Panc1 (cell line): ENCODE measurements around the gene PLIN4. TPM values are rescaled to one million over a fixed set of nuclear protein-coding genes. Genes with fewer than 3 reads are reported as not detected.
A peak's percentile ranks its signal among the peaks of the same experiment; 100 is the strongest.

ENCODE experiments used
- ATAC-seq: fragments of 200-7000 bp; cut with Tn5 transposase; 2 replicates; pipeline ENCODE4 v1.9.1; 2020; ENCODE audit warnings: mild to moderate bottlenecking, moderate library complexity
- BruUV-seq: library from RNA; stranded (reverse); fragments of 400-500 nt; replicated peaks from 2 replicates; lab custom pipeline; 2021; lab: Mats Ljungman, UMichigan
- CTCF ChIA-PET: fragments of 300-600 bp; sonication (Branson Sonifier 250); formaldehyde crosslinking; loops from one replicate; lab custom pipeline; 2022; ENCODE audit warnings: antibody characterized with exemption; lab: Charles Lee
- POLR2A ChIA-PET: fragments of 300-600 bp; sonication (Branson Sonifier 250); formaldehyde crosslinking; loops from one replicate; lab custom pipeline; 2022; ENCODE audit warnings: antibody characterized with exemption; lab: Charles Lee
- DNase-seq: peaks from one replicate; pipeline ENCODE4 v3.0.0-alpha.2; 2010; ENCODE audit warnings: low read depth, low spot score
- H3K27ac ChIP-seq: 2 replicates; pipeline ENCODE4 v1.5.1; 2011; ENCODE audit warnings: mild to moderate bottlenecking, low read length, inconsistent platforms
- H3K27me3 ChIP-seq: fragments of 200-500 bp; sonication (Bioruptor generic); 2 replicates; pipeline ENCODE4 v1.6.0; 2014; ENCODE audit warnings: low read length, inconsistent platforms; ENCODE audit not compliant: control insufficient read depth, insufficient read depth
- H3K36me3 ChIP-seq: fragments of 200-500 bp; sonication (Bioruptor generic); 2 replicates; pipeline ENCODE4 v1.5.1; 2014; ENCODE audit warnings: inconsistent platforms, mild to moderate bottlenecking, low read length, moderate library complexity; ENCODE audit not compliant: control insufficient read depth, insufficient read depth
- H3K4me1 ChIP-seq: 2 replicates; pipeline ENCODE4 v1.5.1; 2011; ENCODE audit warnings: inconsistent platforms, mild to moderate bottlenecking, low read length, moderate library complexity; ENCODE audit not compliant: control insufficient read depth, insufficient read depth
- H3K4me3 ChIP-seq, 2 experiments: 2 replicates each; pipeline ENCODE4 v1.5.1; 2011 to 2012; ENCODE audit warnings: low read depth in 2 of 2, low read length in 2 of 2, mild to moderate bottlenecking in 2 of 2, inconsistent platforms in 1 of 2, moderate library complexity in 1 of 2
- H3K9me3 ChIP-seq: fragments of 200-500 bp; sonication (Bioruptor generic); 2 replicates; pipeline ENCODE4 v1.5.1; 2014; ENCODE audit warnings: low read depth, mild to moderate bottlenecking, inconsistent platforms, low read length, moderate library complexity; ENCODE audit not compliant: control insufficient read depth, insufficient read depth
- POLR2AphosphoS5 ChIP-seq: IDR thresholded peaks from 2 replicates; pipeline ENCODE4 v1.6.1; 2012; ENCODE audit warnings: mild to moderate bottlenecking, low read depth, low read length, moderate library complexity
- SIN3A ChIP-seq: IDR thresholded peaks from 2 replicates; pipeline ENCODE4 v1.6.1; 2012; ENCODE audit warnings: low read depth, mild to moderate bottlenecking, low read length, moderate library complexity, borderline replicate concordance; ENCODE audit not compliant: insufficient read depth
- TCF7L2 ChIP-seq: IDR thresholded peaks from 2 replicates; pipeline ENCODE4 v1.6.1; 2011; ENCODE audit warnings: mild to moderate bottlenecking, low read depth, low read length, inconsistent platforms
- in situ Hi-C: cut with HindIII; loops from 2 replicates; pipeline ENCODE4 v1.10.0; 2016; ENCODE audit warnings: low sequenced_read_pairs, low pct_unique_long_range_greater_than_20kb
- intact Hi-C: fragments of 100-400 bp; cut with micrococcal nuclease; formaldehyde crosslinking; loops from one replicate; pipeline ENCODE4 v1.10.0; 2022; ENCODE audit not compliant: unreplicated experiment
- total RNA-seq: library from RNA; stranded (reverse); gene quantifications from one replicate; pipeline ENCODE4 v1.2.1, GENCODE V29; 2021; ENCODE audit not compliant: unreplicated experiment
- TF ChIP-seq, protein P1 (sequence below): fragments of 450-650 bp; IDR thresholded peaks from 2 replicates; pipeline ENCODE4 v1.5.1; 2017; ENCODE audit warnings: mild to moderate bottlenecking
- TF ChIP-seq, protein P2 (sequence below), 2 experiments: IDR thresholded peaks; 2 replicates each; pipeline ENCODE4 v1.6.1; 2011 to 2012; ENCODE audit warnings: low read depth in 2 of 2, control low read depth in 1 of 2, low read length in 1 of 2, mild to moderate bottlenecking in 1 of 2, moderate library complexity in 1 of 2; ENCODE audit not compliant: insufficient read depth in 1 of 2

The PLIN4 gene
- total RNA-seq, 1 experiment from 2014 or later, result 10.2 TPM

DNA sequence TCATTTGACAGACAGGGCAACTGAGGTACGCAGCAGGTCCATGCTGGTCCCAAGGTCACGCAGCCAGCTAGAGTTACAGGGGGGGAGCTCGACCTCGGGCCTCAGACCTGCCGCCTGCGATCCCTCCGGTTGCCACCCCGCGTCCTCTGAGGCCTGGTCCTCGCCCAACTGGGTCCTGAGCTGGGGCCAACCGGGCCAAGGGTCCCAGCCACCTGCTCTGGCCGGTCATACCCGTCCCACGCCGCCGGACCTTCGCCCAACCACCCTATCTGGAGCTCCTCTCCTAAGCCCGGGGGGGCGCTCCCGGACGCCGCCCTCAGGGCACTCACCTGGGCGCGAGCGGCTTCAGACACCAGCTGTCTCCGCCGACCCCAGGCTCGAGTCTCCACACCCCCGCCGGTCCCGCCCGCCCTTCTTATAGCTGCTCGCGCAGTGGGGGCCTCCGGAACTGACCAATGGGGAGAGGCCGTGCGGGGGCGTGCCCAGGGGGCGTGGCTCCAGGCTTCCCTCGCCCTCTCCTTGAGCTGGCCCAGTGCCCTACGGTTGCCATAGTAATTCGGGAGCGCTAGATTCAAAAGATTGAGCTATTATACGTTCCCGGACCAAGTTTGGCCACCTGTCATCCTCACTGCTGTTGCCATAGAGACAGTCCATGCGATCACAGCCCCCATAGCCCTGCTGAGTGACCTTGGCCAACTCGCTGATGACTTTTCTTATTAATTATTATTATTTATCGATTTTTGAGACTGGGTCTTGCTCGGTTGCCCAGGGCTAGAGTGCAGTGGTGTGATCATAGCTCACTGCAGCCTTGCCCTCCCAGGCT, 16.8 kb upstream of the PLIN4 start, which contains the start of gene PLIN5:
Gene PLIN5, minus strand, starts transcription at position 389 of the 823 bp plus-strand sequence. CDS start 1,150 bp downstream, outside the sequence.
- peaks cover 5% of the 10 kb centered on the region; the same call in 1 of the 2 replicates for H3K4me1 ChIP-seq
- no peaks in the 10 kb centered on the region for H3K27me3 ChIP-seq
- H3K36me3 ChIP-seq, result no peaks in the 10 kb centered on the region
- ChIA-PET POLR2A (no interaction called here), CTCF (interaction anchor here (0.5 to 2.2 kb wide), 6 partner anchors 9 to 35 kb away, joined by 4 to 11 read pairs (median 6); no protein-coding TSS in a partner anchor)
- DNase-seq (no peak), ATAC-seq (peak; percentile 83)
- TF ChIP-seq TCF7L2, result no peak
- TF ChIP-seq, protein P1, sequence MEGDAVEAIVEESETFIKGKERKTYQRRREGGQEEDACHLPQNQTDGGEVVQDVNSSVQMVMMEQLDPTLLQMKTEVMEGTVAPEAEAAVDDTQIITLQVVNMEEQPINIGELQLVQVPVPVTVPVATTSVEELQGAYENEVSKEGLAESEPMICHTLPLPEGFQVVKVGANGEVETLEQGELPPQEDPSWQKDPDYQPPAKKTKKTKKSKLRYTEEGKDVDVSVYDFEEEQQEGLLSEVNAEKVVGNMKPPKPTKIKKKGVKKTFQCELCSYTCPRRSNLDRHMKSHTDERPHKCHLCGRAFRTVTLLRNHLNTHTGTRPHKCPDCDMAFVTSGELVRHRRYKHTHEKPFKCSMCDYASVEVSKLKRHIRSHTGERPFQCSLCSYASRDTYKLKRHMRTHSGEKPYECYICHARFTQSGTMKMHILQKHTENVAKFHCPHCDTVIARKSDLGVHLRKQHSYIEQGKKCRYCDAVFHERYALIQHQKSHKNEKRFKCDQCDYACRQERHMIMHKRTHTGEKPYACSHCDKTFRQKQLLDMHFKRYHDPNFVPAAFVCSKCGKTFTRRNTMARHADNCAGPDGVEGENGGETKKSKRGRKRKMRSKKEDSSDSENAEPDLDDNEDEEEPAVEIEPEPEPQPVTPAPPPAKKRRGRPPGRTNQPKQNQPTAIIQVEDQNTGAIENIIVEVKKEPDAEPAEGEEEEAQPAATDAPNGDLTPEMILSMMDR, result no peak
- TF ChIP-seq, protein P2, sequence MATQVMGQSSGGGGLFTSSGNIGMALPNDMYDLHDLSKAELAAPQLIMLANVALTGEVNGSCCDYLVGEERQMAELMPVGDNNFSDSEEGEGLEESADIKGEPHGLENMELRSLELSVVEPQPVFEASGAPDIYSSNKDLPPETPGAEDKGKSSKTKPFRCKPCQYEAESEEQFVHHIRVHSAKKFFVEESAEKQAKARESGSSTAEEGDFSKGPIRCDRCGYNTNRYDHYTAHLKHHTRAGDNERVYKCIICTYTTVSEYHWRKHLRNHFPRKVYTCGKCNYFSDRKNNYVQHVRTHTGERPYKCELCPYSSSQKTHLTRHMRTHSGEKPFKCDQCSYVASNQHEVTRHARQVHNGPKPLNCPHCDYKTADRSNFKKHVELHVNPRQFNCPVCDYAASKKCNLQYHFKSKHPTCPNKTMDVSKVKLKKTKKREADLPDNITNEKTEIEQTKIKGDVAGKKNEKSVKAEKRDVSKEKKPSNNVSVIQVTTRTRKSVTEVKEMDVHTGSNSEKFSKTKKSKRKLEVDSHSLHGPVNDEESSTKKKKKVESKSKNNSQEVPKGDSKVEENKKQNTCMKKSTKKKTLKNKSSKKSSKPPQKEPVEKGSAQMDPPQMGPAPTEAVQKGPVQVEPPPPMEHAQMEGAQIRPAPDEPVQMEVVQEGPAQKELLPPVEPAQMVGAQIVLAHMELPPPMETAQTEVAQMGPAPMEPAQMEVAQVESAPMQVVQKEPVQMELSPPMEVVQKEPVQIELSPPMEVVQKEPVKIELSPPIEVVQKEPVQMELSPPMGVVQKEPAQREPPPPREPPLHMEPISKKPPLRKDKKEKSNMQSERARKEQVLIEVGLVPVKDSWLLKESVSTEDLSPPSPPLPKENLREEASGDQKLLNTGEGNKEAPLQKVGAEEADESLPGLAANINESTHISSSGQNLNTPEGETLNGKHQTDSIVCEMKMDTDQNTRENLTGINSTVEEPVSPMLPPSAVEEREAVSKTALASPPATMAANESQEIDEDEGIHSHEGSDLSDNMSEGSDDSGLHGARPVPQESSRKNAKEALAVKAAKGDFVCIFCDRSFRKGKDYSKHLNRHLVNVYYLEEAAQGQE (IDR thresholded peaks at IDR 0.05; ENCODE audit: insufficient read depth in 1 of 2, low read depth in 2 of 2, low read length in 1 of 2), result no peak
- TF ChIP-seq POLR2AphosphoS5, result no peak
- no peak for TF ChIP-seq SIN3A
- no peak within 1 kb of the TSS for H3K27ac ChIP-seq
- no TSS peak for BruUV-seq
- H3K9me3 ChIP-seq, result no peaks in the 10 kb centered on the region
- intact Hi-C loops (no loop called here), in situ Hi-C loops (no loop called here)
- H3K4me3 ChIP-seq, result peak within 1 kb of the TSS; percentile 14 to 33; a peak in 3 of 4 replicates

DNA sequence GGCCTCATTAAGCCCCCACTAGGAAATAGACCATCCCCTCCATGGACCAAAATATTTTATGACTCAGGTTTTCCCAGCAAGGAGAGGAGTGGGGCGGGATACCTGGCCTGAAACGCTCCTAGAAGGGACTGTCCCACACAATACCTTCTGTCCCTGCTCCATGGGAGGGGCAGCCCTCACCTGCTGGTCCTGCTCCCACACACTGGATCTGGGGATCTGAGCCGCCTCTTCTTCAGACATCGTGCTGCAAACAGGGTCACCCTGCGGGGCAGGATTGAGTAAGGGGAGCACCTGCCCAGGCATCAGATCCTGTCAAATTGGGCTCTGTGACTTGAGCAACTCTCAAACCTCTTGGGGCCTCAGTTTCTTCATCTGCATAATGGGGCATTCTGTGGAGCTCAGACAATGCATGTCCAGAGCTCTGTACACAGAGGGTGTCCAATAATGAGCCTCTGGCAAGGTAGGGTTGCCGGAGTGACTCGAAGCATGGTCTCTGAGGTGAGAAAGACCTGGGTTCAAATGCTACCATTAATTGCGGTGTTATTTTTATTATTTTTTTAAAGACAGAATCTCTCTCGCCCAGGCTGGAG, 15.6 kb upstream of the PLIN4 start:
- TF ChIP-seq SIN3A (no peak), TCF7L2 (no peak), POLR2AphosphoS5 (no peak)
- TF ChIP-seq, protein P1, result no peak
- TF ChIP-seq, protein P2 (IDR thresholded peaks at IDR 0.05; ENCODE audit: insufficient read depth in 1 of 2, low read depth in 2 of 2, low read length in 1 of 2), result no peak
- ChIA-PET POLR2A (interaction anchor here (0.6 kb wide), 1 partner anchor 660 kb away, joined by 3 read pairs; no protein-coding TSS in a partner anchor), CTCF (interaction anchor here (1.4 to 2.2 kb wide), 3 partner anchors 8 to 11 kb away, joined by 4 to 11 read pairs (median 8); no protein-coding TSS in a partner anchor)
- Histone ChIP-seq H3K4me1 (peaks cover 5% of the 10 kb centered on the region; the same call in 1 of the 2 replicates), H3K27me3 (no peaks in the 10 kb centered on the region), H3K27ac (no peak overlapping the region), H3K36me3 (no peaks in the 10 kb centered on the region), H3K9me3 (no peaks in the 10 kb centered on the region), H3K4me3 (no peak overlapping the region)
- in situ Hi-C loops, result no loop called here
- DNase-seq (no peak), ATAC-seq (no peak)
- no TSS peak for BruUV-seq
- intact Hi-C loops, result no loop called here
